NT2/D1 (cell line): ENCODE data around the gene CLIC1.

ENCODE experiments used
- SUZ12 ChIP-seq: IDR thresholded peaks from 2 replicates; pipeline ENCODE4 v1.6.1; 2011; ENCODE audit not compliant: insufficient read length, insufficient read depth; ENCODE audit errors: extremely low read depth
- ZNF274 ChIP-seq: IDR thresholded peaks from 2 replicates; pipeline ENCODE4 v1.6.1; 2011; ENCODE audit warnings: mild to moderate bottlenecking, low read depth, low read length

DNA sequence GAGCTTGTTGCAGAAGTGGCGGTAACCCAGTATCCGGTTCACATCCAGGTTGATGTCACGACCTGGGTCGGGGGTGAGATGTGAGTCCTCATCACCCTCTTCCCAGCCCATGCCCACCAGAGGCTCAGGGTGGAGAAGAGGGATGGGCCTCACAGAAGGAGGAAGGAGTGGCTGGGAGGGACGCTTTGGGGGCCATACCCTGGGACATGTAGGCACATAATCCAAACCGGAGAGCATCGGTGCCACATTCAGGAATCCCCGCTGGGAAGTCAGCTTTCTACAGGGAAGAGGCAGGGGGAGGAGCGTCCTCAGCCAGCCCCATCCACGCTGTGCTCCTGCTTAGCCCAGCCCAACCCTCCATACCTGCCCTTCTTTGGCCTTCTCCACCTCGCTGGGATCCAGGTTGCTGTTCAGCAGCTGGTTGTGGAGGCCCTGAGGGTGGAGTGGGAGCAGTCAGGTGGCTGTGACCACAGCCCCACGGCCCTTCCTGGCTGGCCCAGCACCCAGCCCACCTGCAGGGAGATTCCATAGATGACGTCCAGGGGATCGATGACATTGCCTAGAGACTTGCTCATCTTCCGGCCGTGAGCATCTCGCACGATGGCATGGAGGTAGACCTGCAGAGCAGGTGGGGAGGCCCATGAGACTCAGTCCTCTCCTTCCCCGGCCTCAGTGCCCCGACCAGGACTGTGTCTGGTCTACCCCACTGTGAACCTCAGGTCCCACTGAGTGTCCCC, 44.3 kb upstream of the CLIC1 start:
- no peak for TF ChIP-seq SUZ12
- no peak for TF ChIP-seq ZNF274
